Measurements from ENCODE around the gene CDC14A.

GRCh38 chr1:100366209-100366525, 13.9 kb downstream of the CDC14A start:
- no peak for TF ChIP-seq CTCF (IDR thresholded peaks at IDR 0.05; ENCODE audit: insufficient read depth, low read length, poor library complexity, severe bottlenecking)
- TF ChIP-seq EZH2phosphoT487 (conservative IDR thresholded peaks at IDR 0.05; ENCODE audit: low read length) = no peak
